ENCODE results near the gene TINAGL1. TPM values are rescaled to one million over a fixed set of nuclear protein-coding genes. Genes with fewer than 3 reads are reported as not detected.

TINAGL1 gene
- total and polyA plus RNA-seq, 2 donors (not counting 3 experiments of a cell fraction or from before 2014, with no cell fraction given): 312 to 477 TPM

- Histone ChIP-seq H2AFZ (ENCODE audit: low read depth, low read length) (no peak overlapping the region), H3K9me1 (replicated peaks; ENCODE audit: control insufficient read depth, extremely low read depth, insufficient read depth, low read length) (no peaks in the 10 kb centered on the region), H4K20me1 (replicated peaks; ENCODE audit: control insufficient read depth, extremely low read depth, insufficient read depth, low read length) (no peaks in the 10 kb centered on the region), H3K4me2 (ENCODE audit: insufficient read depth, low read length) (no peak overlapping the region), H3K27me3 (ENCODE audit: control insufficient read depth in 2 of 2, insufficient read depth in 2 of 2, low read length in 2 of 2) (no peaks in the 10 kb centered on the region), H3K4me1 (ENCODE audit: control insufficient read depth, extremely low read depth, insufficient read depth, low read length) (peaks cover 18% of the 10 kb centered on the region), H3K36me3 (ENCODE audit: control insufficient read depth in 2 of 2, extremely low read depth in 1 of 2, insufficient read depth in 2 of 2, low read length in 2 of 2) (no peaks in the 10 kb centered on the region), H3K79me2 (ENCODE audit: control insufficient read depth, insufficient read depth, low read length) (peaks cover 2% of the 10 kb centered on the region), H3K9me3 (replicated peaks; ENCODE audit: control insufficient read depth, insufficient read depth, low read length) (no peaks in the 10 kb centered on the region), H3K9ac (replicated peaks; ENCODE audit: extremely low read depth, insufficient read depth, low read length) (no peak overlapping the region), H3K4me3 (replicated peaks in 1 of 3; ENCODE audit: insufficient read depth in 1 of 3, low read depth in 1 of 3, low read length in 3 of 3) (no peak overlapping the region), H3K27ac (ENCODE audit: insufficient read depth, low read depth, low read length) (no peak overlapping the region)
- DNase-seq (ENCODE audit: low read depth, low spot score) (no peak), FAIRE-seq (no peak)
- dilution Hi-C loops (cut with MboI; ENCODE audit: extremely low pct_ligation_motif_present, low sequenced_read_pairs): no loop called here
- BruUV-seq (replicated peaks): no TSS peak
- intact Hi-C loops (cut with micrococcal nuclease): no loop called here
- ChIA-PET POLR2A (no interaction called here), CTCF (interaction anchor here (1.0 to 2.0 kb wide), 4 partner anchors 11 to 21 kb away, joined by 3 to 5 read pairs (median 4); no protein-coding TSS in a partner anchor)
- TF ChIP-seq CTCF (IDR thresholded peaks at IDR 0.05; ENCODE audit: extremely low read depth in 1 of 2, insufficient read depth in 1 of 2, low read depth in 1 of 2, low read length in 2 of 2) (no peak), MYC (IDR thresholded peaks at IDR 0.05; ENCODE audit: low read depth, low read length) (no peak), POLR2AphosphoS5 (IDR thresholded peaks at IDR 0.05; ENCODE audit: insufficient read depth, low read depth, low read length) (no peak), MAX (IDR thresholded peaks at IDR 0.05; ENCODE audit: insufficient read depth, insufficient read length) (no peak), JUN (IDR thresholded peaks at IDR 0.05; ENCODE audit: borderline replicate concordance, insufficient read depth, insufficient read length, low read depth) (no peak), FOS (IDR thresholded peaks at IDR 0.05; ENCODE audit: borderline replicate concordance, insufficient read depth, low read length) (no peak), EZH2 (IDR thresholded peaks at IDR 0.05; ENCODE audit: borderline replicate concordance, low read depth, low read length, severe bottlenecking) (no peak), GATA2 (IDR thresholded peaks at IDR 0.05; ENCODE audit: insufficient read depth, insufficient read length, low read depth, low read length) (no peak), POLR2A (IDR thresholded peaks at IDR 0.05; ENCODE audit: low read depth, low read length) (no peak)
Observed at GRCh38 chr1:31569596-31570173, 6.6 kb upstream of the TINAGL1 start.

Data from endothelial cell of umbilical vein (primary cell).